Measurements from ENCODE around the gene UBE4A. TPM values are rescaled to one million over a fixed set of nuclear protein-coding genes. Genes with fewer than 3 reads are reported as not detected.
A peak's percentile ranks its signal among the peaks of the same experiment; 100 is the strongest.

UBE4A gene
- total and polyA plus RNA-seq, 9 of the 15 experiments (the other 6 are each of a cell fraction or from before 2014, with no cell fraction given): 13.5 to 45.2 (median 26.8) TPM

DNA sequence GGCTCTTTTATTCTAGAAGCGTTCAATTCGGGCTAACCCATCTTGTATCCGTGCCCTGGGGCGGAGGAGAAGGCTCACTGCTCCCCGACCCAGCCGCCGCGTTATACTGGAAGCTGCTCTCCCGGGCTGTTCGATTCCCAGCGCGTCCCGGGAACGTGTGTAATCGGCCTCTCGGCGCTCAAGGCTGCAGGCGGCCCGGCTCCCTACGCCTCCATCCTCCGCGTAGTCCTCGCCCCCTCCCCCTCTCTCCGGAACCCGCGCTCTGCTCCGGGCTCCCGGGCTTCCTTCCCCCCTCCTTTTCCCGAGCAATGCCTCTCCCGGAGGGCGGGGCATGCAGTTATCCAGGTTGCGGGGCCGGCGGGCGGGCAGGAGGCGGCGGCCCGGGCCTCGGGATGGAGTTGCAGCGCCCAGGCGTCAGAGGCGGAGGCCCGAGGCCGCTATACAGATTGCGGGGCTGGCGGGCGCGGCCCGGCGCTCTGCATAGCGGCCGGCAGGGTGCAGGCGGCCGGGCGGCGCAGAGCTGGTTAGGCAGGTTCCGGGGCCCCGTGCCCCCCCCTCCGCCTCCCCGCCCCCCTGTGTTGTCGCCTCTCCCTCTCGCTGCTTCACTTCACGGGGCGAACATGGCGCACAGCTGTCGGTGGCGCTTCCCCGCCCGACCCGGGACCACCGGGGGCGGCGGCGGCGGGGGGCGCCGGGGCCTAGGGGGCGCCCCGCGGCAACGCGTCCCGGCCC lies 76.7 kb downstream of the UBE4A start, which contains the start of gene KMT2A (continued):
- TF ChIP-seq, protein P1, sequence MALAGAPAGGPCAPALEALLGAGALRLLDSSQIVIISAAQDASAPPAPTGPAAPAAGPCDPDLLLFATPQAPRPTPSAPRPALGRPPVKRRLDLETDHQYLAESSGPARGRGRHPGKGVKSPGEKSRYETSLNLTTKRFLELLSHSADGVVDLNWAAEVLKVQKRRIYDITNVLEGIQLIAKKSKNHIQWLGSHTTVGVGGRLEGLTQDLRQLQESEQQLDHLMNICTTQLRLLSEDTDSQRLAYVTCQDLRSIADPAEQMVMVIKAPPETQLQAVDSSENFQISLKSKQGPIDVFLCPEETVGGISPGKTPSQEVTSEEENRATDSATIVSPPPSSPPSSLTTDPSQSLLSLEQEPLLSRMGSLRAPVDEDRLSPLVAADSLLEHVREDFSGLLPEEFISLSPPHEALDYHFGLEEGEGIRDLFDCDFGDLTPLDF (CRISPR knock-in tag; IDR thresholded peaks at IDR 0.05): peak; percentile 46; the same call in 1 of the 2 replicates
- TF ChIP-seq HMG20B (CRISPR knock-in tag; IDR thresholded peaks at IDR 0.05): no peak
- TF ChIP-seq, protein P2, sequence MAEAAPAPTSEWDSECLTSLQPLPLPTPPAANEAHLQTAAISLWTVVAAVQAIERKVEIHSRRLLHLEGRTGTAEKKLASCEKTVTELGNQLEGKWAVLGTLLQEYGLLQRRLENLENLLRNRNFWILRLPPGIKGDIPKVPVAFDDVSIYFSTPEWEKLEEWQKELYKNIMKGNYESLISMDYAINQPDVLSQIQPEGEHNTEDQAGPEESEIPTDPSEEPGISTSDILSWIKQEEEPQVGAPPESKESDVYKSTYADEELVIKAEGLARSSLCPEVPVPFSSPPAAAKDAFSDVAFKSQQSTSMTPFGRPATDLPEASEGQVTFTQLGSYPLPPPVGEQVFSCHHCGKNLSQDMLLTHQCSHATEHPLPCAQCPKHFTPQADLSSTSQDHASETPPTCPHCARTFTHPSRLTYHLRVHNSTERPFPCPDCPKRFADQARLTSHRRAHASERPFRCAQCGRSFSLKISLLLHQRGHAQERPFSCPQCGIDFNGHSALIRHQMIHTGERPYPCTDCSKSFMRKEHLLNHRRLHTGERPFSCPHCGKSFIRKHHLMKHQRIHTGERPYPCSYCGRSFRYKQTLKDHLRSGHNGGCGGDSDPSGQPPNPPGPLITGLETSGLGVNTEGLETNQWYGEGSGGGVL (CRISPR knock-in tag; IDR thresholded peaks at IDR 0.05): no peak
- TF ChIP-seq ZNF764 (CRISPR knock-in tag; IDR thresholded peaks at IDR 0.05; ENCODE audit: low read depth): no peak
- TF ChIP-seq CREM (IDR thresholded peaks at IDR 0.05; ENCODE audit: low read depth): peak; percentile 47
- peak in 1 of 2 experiments; percentile 50; a peak in 1 of 4 replicates for TF ChIP-seq ARNT (IDR thresholded peaks at IDR 0.05)
- TF ChIP-seq POLR2A (conservative IDR thresholded peaks at IDR 0.05): peak; percentile 60; the same call in 1 of the 2 replicates
- TF ChIP-seq TSC22D4 (tag; IDR thresholded peaks at IDR 0.05): no peak
- TF ChIP-seq, protein P3, sequence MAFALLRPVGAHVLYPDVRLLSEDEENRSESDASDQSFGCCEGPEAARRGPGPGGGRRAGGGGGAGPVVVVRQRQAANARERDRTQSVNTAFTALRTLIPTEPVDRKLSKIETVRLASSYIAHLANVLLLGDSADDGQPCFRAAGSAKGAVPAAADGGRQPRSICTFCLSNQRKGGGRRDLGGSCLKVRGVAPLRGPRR (CRISPR knock-in tag; IDR thresholded peaks at IDR 0.05): 0 out of 2 replicates have a peak, but pooled peaks have one; percentile 41
- no peak for TF ChIP-seq PHTF2 (CRISPR knock-in tag; IDR thresholded peaks at IDR 0.05)
- TF ChIP-seq FOS (IDR thresholded peaks at IDR 0.05; ENCODE audit: extremely low read depth, insufficient read length): peak; percentile 94
- peak; percentile 49 for TF ChIP-seq TBP (optimal IDR thresholded peaks at IDR 0.05; ENCODE audit: low read depth, low read length)
- no peak for TF ChIP-seq CUX1 (CRISPR knock-in tag; IDR thresholded peaks at IDR 0.05)
- peak; percentile 77; the same call in 1 of the 2 replicates for TF ChIP-seq GABPB1 (CRISPR knock-in tag; IDR thresholded peaks at IDR 0.05)
- TF ChIP-seq ZNF165 (CRISPR knock-in tag; IDR thresholded peaks at IDR 0.05; ENCODE audit: borderline replicate concordance): no peak; the same call in 1 of the 2 replicates
- TF ChIP-seq THRA (IDR thresholded peaks at IDR 0.05): no peak
- no peak for TF ChIP-seq ZBTB8A (IDR thresholded peaks at IDR 0.05; ENCODE audit: partially characterized antibody)
- TF ChIP-seq BRCA1 (IDR thresholded peaks at IDR 0.05): no peak
- peak; percentile 48; the same call in 1 of the 2 replicates for TF ChIP-seq BRCA1 (CRISPR knock-in tag; IDR thresholded peaks at IDR 0.05)

Measured in K562 (cell line).